ENCODE measurements around the gene CNN3. TPM values are rescaled to one million over a fixed set of nuclear protein-coding genes. Genes with fewer than 3 reads are reported as not detected.

The CNN3 gene
- polyA plus RNA-seq, 1 of the 3 experiments (the other 2 are of a cell fraction) = 204 TPM

- Histone ChIP-seq H3K9ac (no peak overlapping the region), H3K4me1 (ENCODE audit: control insufficient read depth in 1 of 2, insufficient read depth in 2 of 2, low read depth in 1 of 2, low read length in 1 of 2) (peaks cover 21 to 28% of the 10 kb centered on the region in 2 experiments; a peak in 3 of 4 replicates), H3K9me2 (no peaks in the 10 kb centered on the region), H3K4me2 (no peak overlapping the region), H3K36me3 (replicated peaks in 1 of 2; ENCODE audit: control insufficient read depth in 1 of 2, insufficient read depth in 2 of 2, low read length in 1 of 2) (peaks cover 28 to 44% of the 10 kb centered on the region in 2 experiments), H3F3A (replicated peaks; ENCODE audit: insufficient read depth) (peaks cover 14% of the 10 kb centered on the region), H3K27ac (ENCODE audit: low read depth in 2 of 2, low read length in 1 of 2) (peak overlapping the region; percentile 1 to 7; a peak in 2 of 4 replicates), H4K20me1 (ENCODE audit: insufficient read depth) (peaks cover 96% of the 10 kb centered on the region), H3K79me2 (ENCODE audit: insufficient read depth) (peaks cover 98% of the 10 kb centered on the region), H3K9me3 (no peaks in the 10 kb centered on the region), H3K4me3 (ENCODE audit: low read depth in 2 of 2, low read length in 1 of 2) (no peak overlapping the region), H3K27me3 (ENCODE audit: insufficient read depth) (no peaks in the 10 kb centered on the region), H2AFZ (ENCODE audit: low read depth) (no peak overlapping the region)
- DNase-seq = no peak
- TF ChIP-seq FOXM1 (IDR thresholded peaks at IDR 0.05; ENCODE audit: low read depth) = no peak
- no peak for TF ChIP-seq EZH2phosphoT487 (IDR thresholded peaks at IDR 0.05; ENCODE audit: borderline replicate concordance, low read depth)
- no peak for TF ChIP-seq EP300 (IDR thresholded peaks at IDR 0.05; ENCODE audit: borderline replicate concordance in 1 of 2, low read depth in 1 of 2, low read length in 1 of 2)
- no peak for TF ChIP-seq RCOR1 (IDR thresholded peaks at IDR 0.05; ENCODE audit: low read length)
- TF ChIP-seq MXI1 (IDR thresholded peaks at IDR 0.05; ENCODE audit: low read depth, low read length) = no peak
- TF ChIP-seq POLR2AphosphoS5 (IDR thresholded peaks at IDR 0.05; ENCODE audit: low read depth, low read length) = no peak
- TF ChIP-seq SIN3A (IDR thresholded peaks at IDR 0.05; ENCODE audit: borderline replicate concordance, low read depth, low read length) = no peak
- TF ChIP-seq FOXJ3 (CRISPR knock-in tag; IDR thresholded peaks at IDR 0.05) = no peak
- TF ChIP-seq RFX5 (IDR thresholded peaks at IDR 0.05; ENCODE audit: low read length) = no peak
- no peak for TF ChIP-seq RXRA (IDR thresholded peaks at IDR 0.05; ENCODE audit: borderline replicate concordance, low read depth)
- TF ChIP-seq NRF1 (IDR thresholded peaks at IDR 0.05; ENCODE audit: low read depth, low read length) = no peak
- TF ChIP-seq ZBTB33 (IDR thresholded peaks at IDR 0.05; ENCODE audit: borderline replicate concordance, low read depth) = no peak
- no peak for TF ChIP-seq IRF3 (IDR thresholded peaks at IDR 0.05; ENCODE audit: low read depth, low read length)
- TF ChIP-seq, protein P1, sequence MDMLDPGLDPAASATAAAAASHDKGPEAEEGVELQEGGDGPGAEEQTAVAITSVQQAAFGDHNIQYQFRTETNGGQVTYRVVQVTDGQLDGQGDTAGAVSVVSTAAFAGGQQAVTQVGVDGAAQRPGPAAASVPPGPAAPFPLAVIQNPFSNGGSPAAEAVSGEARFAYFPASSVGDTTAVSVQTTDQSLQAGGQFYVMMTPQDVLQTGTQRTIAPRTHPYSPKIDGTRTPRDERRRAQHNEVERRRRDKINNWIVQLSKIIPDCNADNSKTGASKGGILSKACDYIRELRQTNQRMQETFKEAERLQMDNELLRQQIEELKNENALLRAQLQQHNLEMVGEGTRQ (IDR thresholded peaks at IDR 0.05; ENCODE audit: borderline replicate concordance, low read depth, low read length) = no peak
- TF ChIP-seq GATA2 (CRISPR knock-in tag; IDR thresholded peaks at IDR 0.05) = no peak
- no peak for TF ChIP-seq GABPA (IDR thresholded peaks at IDR 0.05; ENCODE audit: low read depth)
- TF ChIP-seq RAD21 (IDR thresholded peaks at IDR 0.05; ENCODE audit: low read length) = no peak
- CTCF ChIA-PET = interaction anchor here (0.8 to 2.8 kb wide), 6 partner anchors 12 to 386 kb away, joined by 3 to 14 read pairs (median 4); no protein-coding TSS in a partner anchor
- 57% methylated on average over 3 of the region's 3 CpGs for WGBS (ENCODE audit: low lambda C conversion rate)
- POLR2A ChIA-PET = no interaction called here
These were observed 19.8 kb downstream of the CNN3 start for GRCh38 chr1:94907136-94907535.
